Glomerular visceral epithelial cell (primary cell): ENCODE data around the gene SLC25A22.
A peak's percentile ranks its signal among the peaks of the same experiment; 100 is the strongest.

Experiments used
- DNase-seq: peaks from one replicate; pipeline ENCODE4 v3.0.0-alpha.2; 2016; ENCODE audit errors: extremely low spot score

Gene SLC25A22

DNA sequence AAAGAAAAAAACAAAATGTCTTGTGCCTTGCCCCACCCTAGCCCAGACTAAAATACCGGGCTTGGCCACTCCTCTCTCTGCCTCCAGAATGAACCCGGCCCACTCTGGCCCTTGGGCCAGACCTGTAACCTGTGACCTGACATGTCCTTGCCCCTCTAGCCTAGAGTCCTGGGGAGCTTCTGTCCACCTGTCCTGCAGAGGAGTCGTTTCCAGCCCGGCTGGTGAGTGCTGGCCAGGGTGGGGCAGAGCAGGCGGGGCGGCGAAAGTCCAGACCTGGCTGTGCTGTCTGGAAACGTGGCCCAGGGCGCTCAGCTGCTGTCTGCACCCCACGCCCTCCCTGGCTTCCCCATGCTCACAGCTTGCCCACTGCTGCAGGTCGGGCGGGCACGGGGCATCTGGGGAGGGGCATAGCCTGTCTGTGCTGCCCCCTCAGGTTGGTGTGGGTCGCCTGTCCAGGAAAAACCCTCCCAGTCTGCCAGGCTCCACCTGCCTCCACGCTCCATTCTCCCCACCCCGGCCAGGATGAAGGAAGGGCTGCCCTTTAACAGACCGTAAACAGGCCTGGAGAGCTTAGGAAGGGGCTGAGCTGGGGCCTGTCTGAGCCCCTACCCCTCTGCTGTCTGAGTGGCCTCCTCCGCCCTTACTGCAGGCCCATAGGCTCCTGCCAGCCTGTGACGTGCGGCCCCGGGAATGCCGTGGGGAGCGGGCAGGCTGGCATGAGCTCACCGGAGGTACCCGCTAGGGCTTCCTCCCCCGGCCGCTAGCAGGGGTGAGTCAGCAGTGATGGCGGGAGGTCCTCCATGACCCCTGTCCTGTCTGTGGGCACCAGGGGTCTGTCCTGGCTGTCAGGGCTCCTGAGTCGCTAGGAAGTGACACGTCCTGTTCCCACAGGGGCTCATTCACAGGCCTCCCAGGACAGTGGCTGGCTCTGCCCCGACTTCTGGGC, 36.6 kb upstream of the SLC25A22 start:
- DNase-seq: peak; percentile 97

DNA sequence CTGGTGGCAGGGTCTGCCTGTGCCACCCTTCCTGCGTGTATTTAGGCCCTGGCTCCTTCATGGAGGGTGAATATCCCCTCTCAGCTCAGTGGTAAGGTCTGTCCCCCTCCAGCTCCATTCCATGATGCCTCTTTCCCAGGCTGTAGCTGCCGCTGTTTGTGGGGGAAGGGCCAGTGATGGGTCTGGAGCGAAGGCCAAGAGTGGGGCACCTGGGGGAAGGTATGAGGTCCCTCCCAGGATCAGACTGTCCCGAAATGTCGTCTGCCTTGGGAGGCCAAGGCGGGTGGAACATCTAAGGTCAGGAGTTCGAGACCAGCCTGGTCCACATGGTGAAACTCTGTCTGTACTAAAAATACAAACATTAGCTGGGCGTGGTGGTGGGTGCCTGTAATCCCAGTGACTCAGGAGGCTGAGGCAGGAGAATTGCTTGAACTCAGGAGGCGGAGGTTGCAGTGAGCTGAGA, 35.8 kb upstream of the SLC25A22 start:
- no peak for DNase-seq

DNA sequence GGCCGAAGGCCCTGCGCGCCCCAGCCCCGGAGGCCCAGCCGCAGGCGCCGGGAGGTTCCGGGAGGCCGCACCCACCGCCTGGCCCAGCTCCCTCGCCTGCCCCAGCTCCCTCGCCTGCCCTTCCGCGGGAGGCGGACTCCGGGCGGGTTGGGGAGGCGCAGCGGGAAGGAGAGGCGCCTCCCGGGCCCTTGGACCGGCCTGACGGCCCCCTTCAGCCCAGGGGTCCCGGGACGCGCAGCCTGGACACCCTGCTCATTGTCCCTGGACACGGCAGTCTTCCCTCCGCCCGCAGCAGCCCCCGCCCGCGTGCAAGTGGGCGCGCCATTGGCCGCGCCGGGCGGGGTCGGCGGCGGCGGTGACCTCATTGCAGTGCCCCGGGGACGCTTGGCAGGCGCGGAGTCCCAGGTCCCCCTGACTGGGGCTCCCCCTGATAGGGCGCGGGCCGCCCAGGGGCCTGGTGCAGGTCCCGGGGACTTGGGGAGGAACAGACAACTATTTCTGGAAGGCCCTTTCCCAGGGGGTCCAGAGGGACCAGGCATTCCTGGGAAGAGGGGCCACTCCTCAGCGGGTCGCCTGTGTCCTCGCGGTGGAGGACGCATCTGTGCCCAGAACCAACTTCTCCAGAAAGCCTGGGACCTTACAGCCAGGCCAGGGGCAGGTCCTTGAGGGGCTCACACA, 35.2 kb upstream of the SLC25A22 start:
- peak; percentile 63 for DNase-seq

DNA sequence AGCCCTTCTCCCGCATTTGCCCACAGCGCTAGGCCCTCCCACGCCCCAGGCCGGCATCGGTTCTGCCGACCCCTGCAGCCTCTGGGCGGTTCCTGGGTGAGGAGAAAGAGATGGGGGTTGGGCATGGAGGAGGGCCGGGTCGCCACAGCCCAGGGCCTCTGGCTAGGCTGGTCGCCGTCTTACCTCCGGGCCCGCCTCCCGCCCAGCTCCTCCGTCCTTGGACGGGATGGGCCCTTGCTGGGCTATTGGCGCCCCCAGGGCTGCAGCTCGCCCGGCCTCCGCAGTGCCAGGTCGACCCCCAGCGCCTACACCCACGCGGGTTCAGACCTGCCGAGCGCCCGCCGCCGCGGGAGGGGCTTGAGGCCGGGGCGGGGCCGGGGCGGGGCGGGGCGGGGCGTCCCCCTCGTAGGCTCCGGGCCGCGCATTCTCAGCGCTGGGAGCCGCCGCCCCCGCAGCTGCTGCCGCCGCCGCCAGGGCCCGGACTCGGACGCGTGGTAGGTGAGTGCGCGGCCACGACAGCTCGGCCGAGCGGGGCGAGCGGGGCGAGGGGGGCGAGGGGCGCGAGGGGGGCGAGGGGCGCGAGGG, 34.5 kb upstream of the SLC25A22 start, which contains the start of gene CD151:
Gene CD151, plus strand, starts transcription at position 424 of the 585 bp plus-strand sequence. CDS start 3,118 bp downstream, outside the sequence.
- peak; percentile 72 for DNase-seq

DNA sequence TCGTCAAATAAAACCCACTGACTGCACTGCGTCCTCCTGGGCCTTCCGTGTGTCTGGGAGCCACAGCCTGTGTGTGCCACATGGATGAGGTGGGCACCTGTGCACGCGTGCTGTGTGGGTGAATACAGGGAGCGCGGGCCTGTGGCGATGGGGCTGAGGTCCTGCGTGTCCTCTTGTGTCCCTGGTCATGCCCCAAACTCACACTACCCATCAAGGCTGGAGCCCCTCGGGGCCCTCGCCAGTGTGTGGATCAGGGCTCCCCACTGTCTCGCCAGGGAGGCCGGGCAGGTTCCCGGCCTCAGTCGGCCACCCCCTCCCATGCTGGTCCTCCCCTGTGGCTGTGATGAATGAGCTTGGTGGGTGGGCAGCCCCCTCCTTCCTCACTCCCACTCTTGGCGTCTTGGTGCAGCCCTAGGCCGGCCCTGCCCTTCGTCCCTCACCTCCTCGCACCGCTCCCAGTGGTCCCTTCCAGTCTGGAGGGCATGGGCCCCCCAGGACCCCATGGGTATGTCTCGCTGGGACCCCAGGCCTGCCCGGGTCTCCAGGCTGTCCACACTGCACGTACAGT, 34.0 kb upstream of the SLC25A22 start:
- no peak for DNase-seq

DNA sequence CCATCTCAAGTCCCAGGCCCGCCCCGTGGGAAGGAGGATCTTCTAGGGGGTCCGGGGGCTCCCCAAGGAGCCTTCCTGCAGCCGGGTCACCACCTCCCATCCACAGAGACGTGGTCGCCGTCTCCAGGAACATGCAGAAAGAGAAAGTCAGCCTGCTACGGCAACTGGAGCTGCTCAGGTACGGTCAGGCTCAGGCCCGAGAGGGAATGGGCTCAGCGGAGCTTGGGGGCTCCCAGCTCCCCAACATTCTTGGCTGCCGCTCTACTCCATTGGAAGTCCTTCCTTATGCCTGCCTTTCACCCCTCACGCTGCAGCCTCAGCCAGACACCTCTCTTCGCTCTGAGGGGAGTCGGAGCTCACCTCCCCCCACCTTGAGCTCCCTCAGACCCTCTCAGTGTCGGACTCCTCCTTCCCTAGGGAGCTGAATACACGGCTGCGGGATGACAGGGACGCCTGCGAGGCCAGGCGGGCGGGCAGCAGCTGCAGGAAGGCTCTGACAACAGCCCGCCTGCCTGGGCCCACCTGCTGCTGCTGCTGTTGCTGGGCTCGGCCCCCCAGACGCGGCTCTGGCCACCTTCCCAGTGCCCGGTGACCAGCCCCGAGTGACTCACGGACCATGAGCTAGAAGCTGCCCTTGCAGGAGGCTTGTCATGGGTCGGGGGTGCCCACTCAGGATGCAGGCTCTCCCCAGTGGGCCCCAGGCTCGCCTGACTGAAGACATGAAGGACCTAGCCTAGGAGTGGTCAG, 33.2 kb upstream of the SLC25A22 start:
- DNase-seq: peak; percentile 83

DNA sequence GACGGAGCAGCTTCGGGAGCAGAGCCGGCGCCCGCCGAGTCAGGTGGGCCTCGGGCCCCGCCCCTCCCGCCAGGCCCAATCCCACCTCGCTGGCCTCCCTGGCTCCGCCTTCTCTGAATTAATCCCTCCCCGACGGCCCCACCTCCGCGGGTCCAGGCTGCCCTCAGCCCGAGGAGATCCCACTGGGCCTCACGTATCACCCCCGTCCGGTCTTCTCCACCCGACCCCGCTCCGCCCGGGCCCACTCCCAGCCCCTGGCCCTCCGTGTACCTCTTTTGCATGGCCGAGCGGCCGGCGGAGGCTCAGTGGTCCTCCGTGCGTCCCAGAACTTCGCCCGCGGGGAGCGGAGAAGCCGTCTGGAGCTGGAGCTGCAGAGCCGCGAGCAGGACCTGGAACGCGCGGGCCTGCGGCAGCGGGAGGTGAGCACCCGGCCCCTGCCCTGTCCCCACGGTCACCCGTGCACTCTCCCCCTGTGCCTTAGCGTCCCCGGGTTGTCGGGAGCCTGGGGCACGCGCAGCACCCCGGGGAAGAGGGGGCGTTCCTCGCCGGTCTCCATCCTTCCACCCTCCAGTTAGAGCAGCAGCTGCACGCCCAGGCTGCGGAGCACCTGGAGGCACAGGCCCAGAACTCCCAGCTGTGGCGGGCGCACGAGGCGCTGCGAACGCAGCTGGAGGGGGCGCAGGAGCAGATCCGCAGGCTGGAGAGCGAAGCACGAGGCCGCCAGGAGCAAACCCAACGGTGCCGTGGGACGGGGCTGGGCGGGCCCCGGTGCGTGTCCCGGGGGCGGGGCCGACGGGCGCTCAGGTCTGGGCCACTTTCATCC, 32.4 kb upstream of the SLC25A22 start:
- peak; percentile 61 for DNase-seq

DNA sequence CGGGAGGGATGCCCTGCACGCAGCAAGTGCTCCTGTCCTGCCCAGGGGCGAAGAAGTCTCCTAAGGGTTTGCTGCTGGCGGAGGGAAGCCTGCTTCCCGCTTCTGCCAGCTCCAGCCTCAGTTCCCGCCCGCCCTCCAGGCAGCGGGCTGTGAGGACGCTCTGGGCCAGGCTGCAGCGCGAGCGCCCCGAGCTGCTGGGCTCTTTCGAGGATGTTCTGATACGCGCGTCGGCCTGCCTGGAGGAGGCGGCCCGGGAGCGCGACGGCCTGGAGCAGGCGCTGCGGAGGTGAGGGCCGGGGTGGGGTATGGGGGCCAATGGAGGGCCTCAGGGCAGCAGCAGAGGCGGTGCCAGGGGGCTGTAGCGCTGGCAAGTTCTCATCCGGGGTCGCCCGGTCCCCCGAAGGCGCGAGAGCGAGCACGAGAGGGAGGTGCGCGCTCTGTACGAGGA, 31.8 kb upstream of the SLC25A22 start:
- DNase-seq: no peak

DNA sequence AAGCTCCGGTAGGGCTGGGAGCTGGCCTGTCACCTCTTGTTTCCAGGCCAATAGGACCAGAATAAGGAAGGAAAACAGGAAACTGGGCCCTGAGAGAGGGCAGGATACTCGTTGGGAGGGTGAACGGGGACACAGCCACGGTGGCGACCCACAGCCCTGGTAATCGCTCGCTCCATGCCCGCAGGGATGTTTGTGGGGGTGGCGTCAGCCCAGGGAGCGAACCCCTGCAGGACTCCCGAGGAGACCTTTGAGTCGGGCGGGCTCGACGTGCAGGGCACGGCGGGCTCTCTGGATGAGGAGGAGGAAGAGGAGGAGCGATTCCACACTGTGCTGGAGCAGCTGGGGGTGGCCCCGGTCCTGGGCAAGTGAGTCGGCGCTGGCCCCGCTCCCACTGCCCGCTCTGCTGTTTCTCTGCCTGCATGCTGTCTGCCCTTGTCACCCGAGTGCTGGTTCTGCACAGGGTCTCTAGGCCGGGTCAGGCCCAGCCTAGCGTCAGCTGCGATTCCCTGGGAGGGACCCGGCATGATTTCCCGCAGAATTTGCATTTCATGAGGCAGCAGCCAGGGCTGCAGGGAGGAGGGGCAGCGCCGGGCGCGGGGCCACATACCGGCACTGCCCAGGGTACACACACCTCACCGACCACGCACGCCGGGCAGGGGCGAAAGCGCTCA, 31.2 kb upstream of the SLC25A22 start:
- DNase-seq: peak; percentile 75

DNA sequence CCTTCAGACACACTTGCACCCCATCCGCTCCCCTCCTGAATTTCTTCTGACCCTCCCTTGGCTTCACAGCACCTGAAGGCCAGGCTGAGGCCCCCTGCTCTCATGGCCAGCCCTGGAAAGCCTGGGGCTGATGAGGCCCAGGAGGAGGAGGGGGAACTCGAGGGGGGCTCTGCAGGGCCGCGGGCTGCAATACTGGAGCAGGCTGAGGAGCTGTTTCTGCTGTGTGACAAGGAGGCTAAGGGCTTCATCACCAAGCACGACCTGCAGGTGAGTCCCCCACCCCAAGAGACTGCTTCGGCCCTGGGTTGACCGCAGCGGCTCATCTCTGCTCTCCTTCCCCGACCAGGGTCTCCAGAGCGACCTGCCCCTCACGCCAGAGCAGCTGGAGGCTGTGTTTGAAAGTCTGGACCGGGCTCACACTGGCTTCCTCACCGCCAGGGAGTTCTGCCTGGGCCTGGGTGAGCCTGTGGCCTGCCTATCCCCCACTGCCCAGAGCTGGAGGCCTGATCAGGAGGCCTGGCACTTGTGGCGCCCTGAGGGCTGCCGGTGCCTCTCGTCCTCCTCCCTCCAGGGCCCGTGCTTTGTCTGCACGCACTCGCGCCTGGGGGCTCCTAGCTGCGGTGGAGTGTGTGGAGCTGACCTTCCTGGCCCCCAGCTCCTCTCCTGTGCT, 30.6 kb upstream of the SLC25A22 start:
- no peak for DNase-seq

DNA sequence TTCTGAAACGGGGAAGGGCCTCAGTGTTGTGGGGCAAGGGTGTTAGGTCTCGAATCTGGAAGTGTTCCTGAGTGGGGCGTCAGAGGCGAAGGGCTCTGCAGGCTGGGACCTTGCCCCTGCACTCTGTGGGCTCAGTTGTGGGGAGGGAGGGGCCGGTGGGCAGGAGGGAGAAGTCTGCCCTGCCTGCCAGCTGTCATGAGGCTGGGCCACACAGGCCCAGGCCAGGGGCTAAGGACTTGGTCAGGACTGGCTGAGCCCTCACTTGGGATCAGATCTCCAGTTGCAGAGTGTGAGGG, 29.8 kb upstream of the SLC25A22 start, which contains the start of gene CRACR2B:
Gene CRACR2B, plus strand, starts transcription at position 23 of the 296 bp plus-strand sequence. CDS start 689 bp downstream, outside the sequence.
- no peak for DNase-seq

DNA sequence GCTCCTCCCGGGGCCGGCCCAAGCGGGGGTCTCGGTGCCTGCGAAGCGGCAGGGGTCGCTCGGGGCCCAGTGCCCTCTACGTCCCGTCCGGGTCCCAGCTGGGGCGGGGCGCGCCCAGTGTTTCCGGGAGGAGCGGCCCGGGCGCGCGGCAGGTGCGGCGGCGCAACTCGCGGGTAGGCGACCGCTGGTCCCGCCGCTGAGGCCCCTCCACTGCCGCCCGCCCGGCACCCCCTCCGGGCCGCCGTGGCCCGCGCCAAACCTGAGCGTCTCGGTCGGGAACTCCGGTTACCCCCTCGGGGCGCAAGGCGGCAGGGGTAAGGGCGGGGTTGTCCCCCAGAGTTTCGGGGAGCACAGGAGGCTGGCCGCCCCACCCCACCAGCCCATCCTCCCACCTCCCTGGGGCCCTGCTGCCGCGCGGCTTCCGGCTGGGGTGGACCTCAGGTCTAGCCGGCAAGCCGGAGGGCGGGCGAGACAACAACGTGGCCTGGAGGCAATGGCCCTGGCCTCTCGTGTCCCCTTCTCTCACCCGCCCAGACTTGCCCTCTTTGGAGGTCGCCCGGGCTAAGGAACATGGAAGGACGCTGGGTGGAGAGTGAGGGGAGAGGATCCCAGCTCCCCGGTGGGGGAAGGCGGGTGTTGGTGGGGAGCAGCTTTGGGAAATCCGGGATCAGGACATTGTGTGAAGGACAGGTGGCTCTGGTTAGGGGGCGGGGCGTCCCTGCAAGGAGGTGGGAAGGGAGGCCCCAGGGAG, 29.2 kb upstream of the SLC25A22 start:
- DNase-seq: no peak

DNA sequence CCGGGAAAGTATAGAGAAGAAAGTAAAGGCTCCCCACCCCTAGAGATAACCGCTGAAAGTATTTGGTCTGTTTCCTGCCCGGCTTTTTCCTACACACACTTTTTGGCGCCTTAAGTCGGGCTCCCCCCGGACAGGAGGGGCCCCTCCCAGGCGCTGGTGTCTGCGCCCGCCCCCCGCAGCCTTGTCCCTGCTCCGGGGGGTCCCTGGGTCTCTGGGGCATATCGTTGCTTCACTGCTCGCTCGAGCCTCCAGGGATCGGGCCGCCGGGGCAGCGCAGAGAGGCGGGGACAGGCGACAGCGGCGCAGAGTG, 28.7 kb upstream of the SLC25A22 start:
- DNase-seq: no peak

DNA sequence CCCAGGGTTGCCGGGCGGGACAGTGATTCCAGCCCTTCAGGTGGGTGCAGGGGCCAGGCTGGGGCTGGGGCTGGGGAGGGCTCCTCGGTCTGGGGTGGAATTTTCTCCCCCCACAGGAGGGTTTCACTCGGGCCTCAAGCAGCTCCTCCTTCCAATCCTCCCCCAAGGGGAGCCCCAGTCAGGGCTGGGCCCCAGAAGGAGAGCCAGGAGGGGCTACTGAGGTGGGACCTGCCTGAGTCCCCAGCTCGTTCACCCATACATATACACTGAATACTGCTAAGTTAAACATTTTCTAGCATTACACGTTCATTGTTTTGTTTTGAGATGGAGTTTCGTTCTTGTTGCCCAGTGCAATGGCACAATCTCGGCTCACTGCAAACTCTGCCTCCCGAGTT, 28.1 kb upstream of the SLC25A22 start:
- DNase-seq: no peak

DNA sequence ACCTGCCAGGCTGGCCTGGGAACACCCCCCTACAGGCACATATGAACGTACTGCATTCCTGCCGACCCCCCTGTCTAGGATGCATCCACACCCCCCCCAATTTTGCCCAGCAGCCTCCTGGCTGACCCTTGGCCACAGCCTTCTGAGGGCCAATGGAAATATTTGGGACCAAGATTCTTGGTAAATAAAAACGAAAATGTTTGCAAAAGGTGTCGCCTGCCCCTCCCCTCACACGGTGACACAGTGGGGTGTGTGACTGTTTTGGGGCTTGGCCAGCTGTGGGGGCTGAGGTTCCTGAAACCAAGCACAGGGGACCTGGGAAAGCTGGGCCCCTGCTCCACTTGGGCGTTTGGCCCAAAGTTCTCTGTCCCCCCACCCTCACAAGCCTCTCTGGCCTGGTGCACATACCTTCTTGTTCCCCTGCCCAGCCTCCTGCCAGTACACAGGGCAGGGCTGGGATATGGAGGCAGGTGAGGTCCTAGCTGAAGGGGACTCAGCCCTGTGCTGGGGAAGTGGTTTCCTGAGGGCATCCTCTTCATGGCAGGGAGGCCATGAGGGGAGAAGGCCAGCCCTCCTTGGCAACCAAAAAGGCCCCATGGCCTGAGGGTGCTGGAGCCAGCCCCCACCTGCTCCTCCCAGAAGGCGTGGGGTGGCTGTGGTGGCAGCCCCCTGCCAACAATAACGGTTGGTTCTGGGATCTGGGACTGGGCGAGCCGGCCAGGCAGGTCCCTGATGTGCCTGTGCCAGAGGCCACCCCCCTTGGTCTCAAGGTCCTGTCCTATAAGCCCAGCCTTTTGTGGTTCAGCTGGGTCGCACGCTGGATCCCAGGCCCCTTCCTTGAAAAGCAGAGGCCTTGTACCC, 27.5 kb upstream of the SLC25A22 start:
- DNase-seq: no peak

DNA sequence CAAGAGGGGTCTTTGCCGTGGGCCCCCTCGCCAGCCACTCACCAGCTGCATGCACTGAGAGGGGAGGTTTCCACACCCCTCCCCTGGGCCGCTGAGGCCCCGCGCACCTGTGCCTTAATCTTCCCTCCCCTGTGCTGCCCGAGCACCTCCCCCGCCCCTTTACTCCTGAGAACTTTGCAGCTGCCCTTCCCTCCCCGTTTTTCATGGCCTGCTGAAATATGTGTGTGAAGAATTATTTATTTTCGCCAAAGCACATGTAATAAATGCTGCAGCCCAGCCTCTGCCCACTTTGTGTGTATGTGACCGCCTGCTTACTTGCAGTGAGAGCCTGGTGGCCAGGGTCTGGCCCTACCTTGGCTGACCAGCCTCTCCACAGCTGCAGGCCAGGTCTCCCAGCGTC, 26.9 kb upstream of the SLC25A22 start:
- no peak for DNase-seq

DNA sequence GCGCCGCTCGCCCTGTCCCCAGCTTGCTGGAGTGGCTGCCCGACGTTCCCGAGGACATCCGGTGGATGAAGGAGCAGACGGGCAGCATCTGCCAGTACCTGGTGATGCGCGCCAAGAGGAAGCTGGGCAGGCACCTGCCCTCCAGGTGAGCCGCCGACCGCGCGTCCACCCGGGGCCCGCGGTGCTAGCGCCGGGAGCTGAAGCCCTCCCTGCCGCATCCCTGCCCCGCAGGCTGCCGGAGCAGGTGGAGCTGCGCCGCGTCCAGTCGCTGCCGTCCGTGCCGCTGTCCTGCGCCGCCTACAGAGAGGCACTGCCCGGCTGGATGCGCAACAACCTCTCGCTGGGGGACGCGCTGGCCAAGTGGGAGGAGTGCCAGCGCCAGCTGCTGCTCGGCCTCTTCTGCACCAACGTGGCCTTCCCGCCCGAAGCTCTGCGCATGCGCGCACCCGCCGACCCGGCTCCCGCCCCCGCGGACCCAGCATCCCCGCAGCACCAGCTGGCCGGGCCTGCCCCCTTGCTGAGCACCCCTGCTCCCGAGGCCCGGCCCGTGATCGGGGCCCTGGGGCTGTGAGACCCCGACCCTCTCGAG, 26.3 kb upstream of the SLC25A22 start:
- DNase-seq: no peak
